ENCODE data around the gene SEMA6A. TPM values are rescaled to one million over a fixed set of nuclear protein-coding genes. Genes with fewer than 3 reads are reported as not detected.

SEMA6A gene
- total RNA-seq, 1 experiment from 2014 or later: 406 TPM

DNA sequence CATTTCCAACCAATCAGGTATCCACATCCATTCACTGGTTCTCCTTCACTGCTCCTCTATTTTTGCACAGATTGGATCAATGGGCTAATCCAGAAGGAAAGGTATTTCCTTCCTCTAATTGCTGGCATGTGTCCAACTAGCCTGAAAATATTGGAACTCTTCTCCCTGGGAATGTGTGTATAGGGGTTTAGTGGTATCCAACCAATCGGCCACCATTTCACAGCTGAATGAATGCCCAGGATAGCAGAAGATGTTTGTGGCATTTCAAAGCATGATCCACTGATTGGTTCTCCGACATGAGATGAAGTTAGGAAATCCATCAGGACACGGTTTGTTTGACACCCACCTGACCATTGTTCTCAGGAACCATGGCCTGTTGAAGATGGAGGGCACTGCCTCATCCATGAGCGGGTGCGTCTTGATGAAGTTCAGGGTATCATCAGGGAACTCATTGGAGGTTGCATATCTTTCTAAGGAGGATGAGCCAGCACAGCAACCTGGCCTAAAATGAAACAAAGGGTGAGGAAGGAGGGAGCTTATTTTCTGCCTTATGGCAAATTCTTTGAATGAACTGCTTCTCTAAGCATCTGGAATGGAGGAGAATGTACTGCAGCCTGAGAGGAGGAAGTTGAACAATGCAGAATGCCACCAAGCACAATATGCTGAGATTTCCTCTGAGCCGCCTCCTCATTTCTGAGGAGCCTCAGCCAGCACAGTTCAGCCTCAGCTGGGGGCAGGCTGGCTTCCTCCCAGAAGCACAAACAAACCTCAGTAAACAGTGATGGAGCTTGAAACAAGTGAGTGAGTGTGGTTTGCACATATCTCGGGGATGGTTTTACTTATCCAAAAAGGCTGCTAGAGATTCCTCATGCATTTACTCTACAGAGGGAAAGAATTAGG lies 94.6 kb downstream of the SEMA6A start:
- peaks cover 93% of the 10 kb centered on the region for H3K36me3 Mint-ChIP-seq
- no peak for TF ChIP-seq GTF2I (CRISPR knock-in tag; conservative IDR thresholded peaks at IDR 0.05)
- TF ChIP-seq, protein P1, sequence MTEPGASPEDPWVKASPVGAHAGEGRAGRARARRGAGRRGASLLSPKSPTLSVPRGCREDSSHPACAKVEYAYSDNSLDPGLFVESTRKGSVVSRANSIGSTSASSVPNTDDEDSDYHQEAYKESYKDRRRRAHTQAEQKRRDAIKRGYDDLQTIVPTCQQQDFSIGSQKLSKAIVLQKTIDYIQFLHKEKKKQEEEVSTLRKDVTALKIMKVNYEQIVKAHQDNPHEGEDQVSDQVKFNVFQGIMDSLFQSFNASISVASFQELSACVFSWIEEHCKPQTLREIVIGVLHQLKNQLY (CRISPR knock-in tag; IDR thresholded peaks at IDR 0.05): no peak
- no peak for TF ChIP-seq CREB1 (CRISPR knock-in tag; IDR thresholded peaks at IDR 0.05)
- no peak for TF ChIP-seq SMAD4 (CRISPR knock-in tag; IDR thresholded peaks at IDR 0.05)
- TF ChIP-seq JUN (CRISPR knock-in tag; IDR thresholded peaks at IDR 0.05): no peak
- TF ChIP-seq ZNF396 (CRISPR knock-in tag; IDR thresholded peaks at IDR 0.05; ENCODE audit: borderline replicate concordance): no peak
- TF ChIP-seq RELA (CRISPR knock-in tag; IDR thresholded peaks at IDR 0.05; ENCODE audit: borderline replicate concordance): no peak
- TF ChIP-seq, protein P2, sequence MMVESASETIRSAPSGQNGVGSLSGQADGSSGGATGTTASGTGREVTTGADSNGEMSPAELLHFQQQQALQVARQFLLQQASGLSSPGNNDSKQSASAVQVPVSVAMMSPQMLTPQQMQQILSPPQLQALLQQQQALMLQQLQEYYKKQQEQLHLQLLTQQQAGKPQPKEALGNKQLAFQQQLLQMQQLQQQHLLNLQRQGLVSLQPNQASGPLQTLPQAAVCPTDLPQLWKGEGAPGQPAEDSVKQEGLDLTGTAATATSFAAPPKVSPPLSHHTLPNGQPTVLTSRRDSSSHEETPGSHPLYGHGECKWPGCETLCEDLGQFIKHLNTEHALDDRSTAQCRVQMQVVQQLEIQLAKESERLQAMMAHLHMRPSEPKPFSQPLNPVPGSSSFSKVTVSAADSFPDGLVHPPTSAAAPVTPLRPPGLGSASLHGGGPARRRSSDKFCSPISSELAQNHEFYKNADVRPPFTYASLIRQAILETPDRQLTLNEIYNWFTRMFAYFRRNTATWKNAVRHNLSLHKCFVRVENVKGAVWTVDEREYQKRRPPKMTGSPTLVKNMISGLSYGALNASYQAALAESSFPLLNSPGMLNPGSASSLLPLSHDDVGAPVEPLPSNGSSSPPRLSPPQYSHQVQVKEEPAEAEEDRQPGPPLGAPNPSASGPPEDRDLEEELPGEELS (CRISPR knock-in tag; IDR thresholded peaks at IDR 0.05): no peak
- TF ChIP-seq ZBTB21 (CRISPR knock-in tag; IDR thresholded peaks at IDR 0.05; ENCODE audit: borderline replicate concordance): no peak
- no peak for TF ChIP-seq NFYB (CRISPR knock-in tag; conservative IDR thresholded peaks at IDR 0.05; ENCODE audit: low read depth)
- TF ChIP-seq, protein P3, sequence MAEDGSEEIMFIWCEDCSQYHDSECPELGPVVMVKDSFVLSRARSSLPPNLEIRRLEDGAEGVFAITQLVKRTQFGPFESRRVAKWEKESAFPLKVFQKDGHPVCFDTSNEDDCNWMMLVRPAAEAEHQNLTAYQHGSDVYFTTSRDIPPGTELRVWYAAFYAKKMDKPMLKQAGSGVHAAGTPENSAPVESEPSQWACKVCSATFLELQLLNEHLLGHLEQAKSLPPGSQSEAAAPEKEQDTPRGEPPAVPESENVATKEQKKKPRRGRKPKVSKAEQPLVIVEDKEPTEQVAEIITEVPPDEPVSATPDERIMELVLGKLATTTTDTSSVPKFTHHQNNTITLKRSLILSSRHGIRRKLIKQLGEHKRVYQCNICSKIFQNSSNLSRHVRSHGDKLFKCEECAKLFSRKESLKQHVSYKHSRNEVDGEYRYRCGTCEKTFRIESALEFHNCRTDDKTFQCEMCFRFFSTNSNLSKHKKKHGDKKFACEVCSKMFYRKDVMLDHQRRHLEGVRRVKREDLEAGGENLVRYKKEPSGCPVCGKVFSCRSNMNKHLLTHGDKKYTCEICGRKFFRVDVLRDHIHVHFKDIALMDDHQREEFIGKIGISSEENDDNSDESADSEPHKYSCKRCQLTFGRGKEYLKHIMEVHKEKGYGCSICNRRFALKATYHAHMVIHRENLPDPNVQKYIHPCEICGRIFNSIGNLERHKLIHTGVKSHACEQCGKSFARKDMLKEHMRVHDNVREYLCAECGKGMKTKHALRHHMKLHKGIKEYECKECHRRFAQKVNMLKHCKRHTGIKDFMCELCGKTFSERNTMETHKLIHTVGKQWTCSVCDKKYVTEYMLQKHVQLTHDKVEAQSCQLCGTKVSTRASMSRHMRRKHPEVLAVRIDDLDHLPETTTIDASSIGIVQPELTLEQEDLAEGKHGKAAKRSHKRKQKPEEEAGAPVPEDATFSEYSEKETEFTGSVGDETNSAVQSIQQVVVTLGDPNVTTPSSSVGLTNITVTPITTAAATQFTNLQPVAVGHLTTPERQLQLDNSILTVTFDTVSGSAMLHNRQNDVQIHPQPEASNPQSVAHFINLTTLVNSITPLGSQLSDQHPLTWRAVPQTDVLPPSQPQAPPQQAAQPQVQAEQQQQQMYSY (CRISPR knock-in tag; IDR thresholded peaks at IDR 0.05): no peak
- TF ChIP-seq, protein P4, sequence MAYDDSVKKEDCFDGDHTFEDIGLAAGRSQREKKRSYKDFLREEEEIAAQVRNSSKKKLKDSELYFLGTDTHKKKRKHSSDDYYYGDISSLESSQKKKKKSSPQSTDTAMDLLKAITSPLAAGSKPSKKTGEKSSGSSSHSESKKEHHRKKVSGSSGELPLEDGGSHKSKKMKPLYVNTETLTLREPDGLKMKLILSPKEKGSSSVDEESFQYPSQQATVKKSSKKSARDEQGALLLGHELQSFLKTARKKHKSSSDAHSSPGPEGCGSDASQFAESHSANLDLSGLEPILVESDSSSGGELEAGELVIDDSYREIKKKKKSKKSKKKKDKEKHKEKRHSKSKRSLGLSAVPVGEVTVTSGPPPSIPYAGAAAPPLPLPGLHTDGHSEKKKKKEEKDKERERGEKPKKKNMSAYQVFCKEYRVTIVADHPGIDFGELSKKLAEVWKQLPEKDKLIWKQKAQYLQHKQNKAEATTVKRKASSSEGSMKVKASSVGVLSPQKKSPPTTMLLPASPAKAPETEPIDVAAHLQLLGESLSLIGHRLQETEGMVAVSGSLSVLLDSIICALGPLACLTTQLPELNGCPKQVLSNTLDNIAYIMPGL (CRISPR knock-in tag; IDR thresholded peaks at IDR 0.05): no peak
- no peak for TF ChIP-seq NR3C1 (CRISPR knock-in tag; conservative IDR thresholded peaks at IDR 0.05; ENCODE audit: low read depth)
- TF ChIP-seq, protein P5, sequence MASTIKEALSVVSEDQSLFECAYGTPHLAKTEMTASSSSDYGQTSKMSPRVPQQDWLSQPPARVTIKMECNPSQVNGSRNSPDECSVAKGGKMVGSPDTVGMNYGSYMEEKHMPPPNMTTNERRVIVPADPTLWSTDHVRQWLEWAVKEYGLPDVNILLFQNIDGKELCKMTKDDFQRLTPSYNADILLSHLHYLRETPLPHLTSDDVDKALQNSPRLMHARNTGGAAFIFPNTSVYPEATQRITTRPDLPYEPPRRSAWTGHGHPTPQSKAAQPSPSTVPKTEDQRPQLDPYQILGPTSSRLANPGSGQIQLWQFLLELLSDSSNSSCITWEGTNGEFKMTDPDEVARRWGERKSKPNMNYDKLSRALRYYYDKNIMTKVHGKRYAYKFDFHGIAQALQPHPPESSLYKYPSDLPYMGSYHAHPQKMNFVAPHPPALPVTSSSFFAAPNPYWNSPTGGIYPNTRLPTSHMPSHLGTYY (CRISPR knock-in tag; IDR thresholded peaks at IDR 0.05): no peak
- TF ChIP-seq GABPB1 (CRISPR knock-in tag; IDR thresholded peaks at IDR 0.05): no peak
- POLR2A ChIA-PET: no interaction called here
- CTCF ChIA-PET: no interaction called here
- H3K4me3 Mint-ChIP-seq: no peak overlapping the region
- H3K27me3 Mint-ChIP-seq (ENCODE audit: low read depth): no peaks in the 10 kb centered on the region
- ATAC-seq (no peak; the same call in 1 of the 2 replicates), DNase-seq (ENCODE audit: low spot score) (no peak)
- peak overlapping the region; percentile 11 for H3K27ac Mint-ChIP-seq
- H3K4me1 Mint-ChIP-seq: peaks cover 3% of the 10 kb centered on the region
- no peaks in the 10 kb centered on the region for H3K9me3 Mint-ChIP-seq

DNA sequence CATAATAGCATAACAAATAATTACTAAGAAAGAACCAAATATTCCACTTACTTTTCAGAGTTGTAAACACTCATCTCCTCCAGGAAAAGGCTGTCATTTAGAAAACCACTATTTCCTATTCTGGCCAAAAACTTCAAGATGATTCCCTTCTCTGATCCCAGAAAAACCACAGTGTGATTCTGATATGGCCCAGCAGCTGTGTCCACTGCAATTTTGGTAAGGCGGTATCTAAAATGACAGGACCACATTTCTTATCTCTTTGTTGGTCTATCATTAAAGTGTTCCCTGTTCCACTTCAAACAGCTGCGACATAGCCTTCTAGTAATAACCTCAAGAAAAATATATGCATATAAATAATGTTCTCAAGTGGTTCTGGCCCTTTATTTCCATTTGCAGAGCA lies 96.1 kb downstream of the SEMA6A start:
- Mint-ChIP-seq H3K27ac (no peak overlapping the region), H3K4me1 (peaks cover 3% of the 10 kb centered on the region), H3K36me3 (peaks cover 96% of the 10 kb centered on the region), H3K27me3 (ENCODE audit: low read depth) (no peaks in the 10 kb centered on the region), H3K4me3 (no peak overlapping the region), H3K9me3 (no peaks in the 10 kb centered on the region)
- CTCF ChIA-PET: no interaction called here
- POLR2A ChIA-PET: no interaction called here
- ATAC-seq (no peak), DNase-seq (ENCODE audit: low spot score) (no peak)
- TF ChIP-seq, protein P6, sequence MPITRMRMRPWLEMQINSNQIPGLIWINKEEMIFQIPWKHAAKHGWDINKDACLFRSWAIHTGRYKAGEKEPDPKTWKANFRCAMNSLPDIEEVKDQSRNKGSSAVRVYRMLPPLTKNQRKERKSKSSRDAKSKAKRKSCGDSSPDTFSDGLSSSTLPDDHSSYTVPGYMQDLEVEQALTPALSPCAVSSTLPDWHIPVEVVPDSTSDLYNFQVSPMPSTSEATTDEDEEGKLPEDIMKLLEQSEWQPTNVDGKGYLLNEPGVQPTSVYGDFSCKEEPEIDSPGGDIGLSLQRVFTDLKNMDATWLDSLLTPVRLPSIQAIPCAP (CRISPR knock-in tag; IDR thresholded peaks at IDR 0.05): no peak
- TF ChIP-seq, protein P2 (CRISPR knock-in tag; IDR thresholded peaks at IDR 0.05): no peak
- TF ChIP-seq ZBTB21 (CRISPR knock-in tag; IDR thresholded peaks at IDR 0.05; ENCODE audit: borderline replicate concordance): no peak
- TF ChIP-seq, protein P1 (CRISPR knock-in tag; IDR thresholded peaks at IDR 0.05): no peak
- TF ChIP-seq, protein P7, sequence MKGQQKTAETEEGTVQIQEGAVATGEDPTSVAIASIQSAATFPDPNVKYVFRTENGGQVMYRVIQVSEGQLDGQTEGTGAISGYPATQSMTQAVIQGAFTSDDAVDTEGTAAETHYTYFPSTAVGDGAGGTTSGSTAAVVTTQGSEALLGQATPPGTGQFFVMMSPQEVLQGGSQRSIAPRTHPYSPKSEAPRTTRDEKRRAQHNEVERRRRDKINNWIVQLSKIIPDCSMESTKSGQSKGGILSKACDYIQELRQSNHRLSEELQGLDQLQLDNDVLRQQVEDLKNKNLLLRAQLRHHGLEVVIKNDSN (CRISPR knock-in tag; IDR thresholded peaks at IDR 0.05): no peak
